Activated naive CD8-positive, alpha-beta T cell treated with anti-CD3 and anti-CD28 coated beads, Interleukin-2, amount 50 U/mL, for 24 hours (primary cell): ENCODE results near the gene CCDC3.
"Not testable (repeated sequence)": the region's sequence is repeated elsewhere in the genome, so short reads cannot be mapped to it uniquely, and the experiment has no call there.

Experiments used
- ATAC-seq: fragments of 150-1000 bp; cut with Tn5 transposase; one replicate; pipeline ENCODE4 v1.10.0; 2021
- DNase-seq: peaks from one replicate; pipeline ENCODE4 v3.0.0; 2021
- H3K27ac Mint-ChIP-seq: one replicate; pipeline ENCODE4 v1.8.0; 2021; ENCODE audit warnings: mild to moderate bottlenecking, mixed read lengths
- H3K27me3 Mint-ChIP-seq: one replicate; pipeline ENCODE4 v1.8.0; 2021; ENCODE audit warnings: mixed read lengths
- H3K36me3 Mint-ChIP-seq: one replicate; pipeline ENCODE4 v1.8.0; 2021; ENCODE audit warnings: low read depth, mixed read lengths
- H3K4me1 Mint-ChIP-seq: one replicate; pipeline ENCODE4 v1.8.0; 2021; ENCODE audit warnings: mixed read lengths
- H3K4me3 Mint-ChIP-seq: one replicate; pipeline ENCODE4 v1.8.0; 2021; ENCODE audit warnings: mild to moderate bottlenecking, moderate library complexity, mixed read lengths
- H3K9me3 Mint-ChIP-seq: one replicate; pipeline ENCODE4 v1.8.0; 2021; ENCODE audit warnings: mixed read lengths

Gene CCDC3

DNA sequence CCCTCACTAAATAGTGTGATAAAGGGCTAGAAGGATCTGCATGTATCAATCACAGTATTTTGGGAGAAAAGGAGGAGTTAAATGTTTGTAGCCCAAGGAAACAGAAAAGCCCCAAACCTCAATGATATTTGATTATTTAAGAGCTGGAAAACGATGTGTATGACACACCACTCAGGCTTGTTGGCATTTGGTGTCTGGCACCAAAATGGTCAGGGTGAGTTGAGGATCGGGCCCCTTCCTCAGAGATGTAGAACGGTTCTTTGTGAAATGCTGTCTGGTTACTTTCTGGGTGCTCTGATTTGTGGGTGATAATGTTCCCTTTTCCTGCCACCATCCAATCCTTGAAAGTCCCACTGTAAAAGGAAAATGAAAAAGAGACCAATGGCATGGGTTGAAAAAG, 113.7 kb downstream of the CCDC3 start:
- no peak overlapping the region for H3K4me3 Mint-ChIP-seq
- ATAC-seq, result no peak
- H3K9me3 Mint-ChIP-seq, result peaks cover 5% of the 10 kb centered on the region
- H3K36me3 Mint-ChIP-seq, result no peaks in the 10 kb centered on the region
- no peak for DNase-seq
- peaks cover 9% of the 10 kb centered on the region for H3K27me3 Mint-ChIP-seq
- H3K4me1 Mint-ChIP-seq, result no peaks in the 10 kb centered on the region
- no peak overlapping the region for H3K27ac Mint-ChIP-seq

DNA sequence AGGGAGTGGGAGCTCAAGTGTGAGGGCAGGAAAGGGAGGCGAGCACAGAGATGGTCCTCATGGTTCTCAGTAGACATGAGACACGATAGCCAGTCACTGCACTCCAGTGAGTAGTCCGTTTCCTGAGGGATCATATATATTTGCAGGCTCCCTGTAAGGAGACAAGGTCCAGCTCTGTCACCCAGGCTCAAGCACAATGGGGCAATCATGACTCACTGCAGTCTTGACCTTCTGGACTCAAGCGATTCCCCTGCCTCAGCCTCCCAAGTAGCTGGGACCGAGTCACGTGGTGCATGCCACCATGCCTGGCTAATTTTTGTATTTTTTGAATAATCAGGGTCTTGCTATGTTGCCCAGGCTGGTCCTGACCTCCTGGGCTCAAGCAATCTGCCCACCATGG, 116.7 kb downstream of the CCDC3 start:
- no peaks in the 10 kb centered on the region for H3K4me1 Mint-ChIP-seq
- H3K4me3 Mint-ChIP-seq, result no peak overlapping the region
- ATAC-seq, result no peak
- H3K27ac Mint-ChIP-seq, result no peak overlapping the region
- no peaks in the 10 kb centered on the region for H3K9me3 Mint-ChIP-seq
- H3K27me3 Mint-ChIP-seq, result peaks cover 10% of the 10 kb centered on the region
- no peak for DNase-seq
- no peaks in the 10 kb centered on the region for H3K36me3 Mint-ChIP-seq

DNA sequence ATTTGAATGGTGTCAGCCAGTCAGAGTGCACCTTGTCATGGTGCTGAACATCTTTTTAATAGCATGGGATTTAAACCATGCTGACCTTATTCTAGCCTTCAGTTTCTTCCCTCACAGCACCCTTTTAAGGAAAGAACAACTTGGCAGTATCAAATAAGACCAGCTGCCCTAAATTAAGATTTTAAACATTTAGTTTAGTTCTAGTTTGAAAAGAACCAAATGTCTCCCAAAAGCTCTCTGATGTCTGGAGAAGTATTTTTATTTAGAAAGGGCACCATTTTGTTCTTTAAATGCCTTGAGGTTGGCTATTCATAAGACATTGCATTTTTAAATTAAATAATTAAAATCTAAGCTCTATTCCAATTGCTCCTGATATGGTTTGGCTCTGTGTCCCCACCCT, 121.1 kb downstream of the CCDC3 start:
- Mint-ChIP-seq H3K36me3 (no peaks in the 10 kb centered on the region), H3K27ac (no peak overlapping the region), H3K27me3 (peaks cover 14% of the 10 kb centered on the region), H3K4me3 (no peak overlapping the region), H3K9me3 (peaks cover 3% of the 10 kb centered on the region), H3K4me1 (no peaks in the 10 kb centered on the region)
- ATAC-seq (no peak), DNase-seq (no peak)

DNA sequence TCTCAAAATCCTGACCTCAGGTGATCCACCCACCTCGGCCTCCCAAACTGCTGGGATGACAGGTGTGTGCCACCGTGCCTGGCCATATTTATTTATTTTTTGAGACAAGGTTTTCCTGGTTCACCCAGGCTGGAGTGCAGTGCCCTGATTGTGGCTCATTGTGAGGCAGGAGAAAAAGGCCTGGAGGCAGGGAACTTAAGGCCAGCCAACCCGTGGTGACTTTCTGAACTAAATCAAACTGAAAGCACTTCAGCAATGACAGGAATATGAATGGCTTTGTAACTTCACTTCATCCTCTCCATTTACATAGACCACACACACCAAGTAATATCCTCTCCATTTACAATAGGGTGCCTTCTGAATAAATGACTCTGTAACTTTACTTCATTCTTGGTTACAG, 124.4 kb downstream of the CCDC3 start:
- no peak for ATAC-seq
- DNase-seq, result no peak
- Mint-ChIP-seq H3K4me1 (no peaks in the 10 kb centered on the region), H3K4me3 (no peak overlapping the region), H3K27me3 (peaks cover 8% of the 10 kb centered on the region), H3K36me3 (no peaks in the 10 kb centered on the region), H3K27ac (no peak overlapping the region), H3K9me3 (peaks cover 3% of the 10 kb centered on the region)

DNA sequence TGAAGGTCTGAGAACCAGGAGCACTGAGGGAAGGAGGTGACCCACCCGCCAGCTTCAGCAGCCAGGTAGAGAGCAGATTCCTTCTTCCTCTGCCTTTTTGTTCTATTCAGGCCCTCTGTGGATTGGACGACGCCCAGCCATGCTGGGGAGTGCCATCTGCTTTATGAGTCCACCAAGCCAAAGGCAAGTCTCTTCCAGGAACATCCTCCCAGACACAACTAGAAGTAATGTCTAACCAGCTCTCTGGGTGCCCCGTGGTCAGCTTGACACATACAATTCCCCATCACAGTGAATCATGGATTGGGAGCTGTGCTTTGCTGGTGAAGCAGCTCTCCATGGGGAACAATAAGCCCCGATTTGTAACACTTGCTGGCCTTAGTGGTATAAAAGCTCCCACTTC, 125.2 kb downstream of the CCDC3 start:
- H3K4me1 Mint-ChIP-seq, result no peaks in the 10 kb centered on the region
- ATAC-seq (no peak), DNase-seq (no peak)
- no peak overlapping the region for H3K4me3 Mint-ChIP-seq
- H3K9me3 Mint-ChIP-seq, result peaks cover 3% of the 10 kb centered on the region
- no peak overlapping the region for H3K27ac Mint-ChIP-seq
- no peaks in the 10 kb centered on the region for H3K36me3 Mint-ChIP-seq
- H3K27me3 Mint-ChIP-seq, result peaks cover 8% of the 10 kb centered on the region

DNA sequence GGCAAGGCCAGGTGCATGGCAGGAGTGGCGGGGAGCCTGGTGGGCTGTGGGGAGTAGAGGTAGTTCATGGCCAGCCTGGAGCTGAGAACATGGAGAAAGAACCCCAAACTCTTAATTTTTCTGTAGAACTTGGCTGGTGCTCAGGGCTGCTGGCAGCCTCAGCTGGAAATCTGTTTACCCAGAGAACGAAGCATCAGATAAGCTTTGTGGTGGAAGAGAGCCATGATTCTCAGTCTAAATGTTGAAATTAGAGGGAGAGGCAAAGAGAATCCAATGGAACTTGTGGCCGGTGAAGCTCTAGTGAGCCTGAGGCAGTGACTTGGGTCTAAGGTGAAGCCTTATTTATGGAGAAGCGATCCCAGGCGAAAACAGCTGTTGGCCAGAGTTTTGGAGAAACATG, 126.4 kb downstream of the CCDC3 start:
- Mint-ChIP-seq H3K4me3 (no peak overlapping the region), H3K4me1 (no peaks in the 10 kb centered on the region), H3K36me3 (no peaks in the 10 kb centered on the region), H3K9me3 (peaks cover 3% of the 10 kb centered on the region), H3K27me3 (peaks cover 8% of the 10 kb centered on the region), H3K27ac (no peak overlapping the region)
- DNase-seq (no peak), ATAC-seq (no peak)

DNA sequence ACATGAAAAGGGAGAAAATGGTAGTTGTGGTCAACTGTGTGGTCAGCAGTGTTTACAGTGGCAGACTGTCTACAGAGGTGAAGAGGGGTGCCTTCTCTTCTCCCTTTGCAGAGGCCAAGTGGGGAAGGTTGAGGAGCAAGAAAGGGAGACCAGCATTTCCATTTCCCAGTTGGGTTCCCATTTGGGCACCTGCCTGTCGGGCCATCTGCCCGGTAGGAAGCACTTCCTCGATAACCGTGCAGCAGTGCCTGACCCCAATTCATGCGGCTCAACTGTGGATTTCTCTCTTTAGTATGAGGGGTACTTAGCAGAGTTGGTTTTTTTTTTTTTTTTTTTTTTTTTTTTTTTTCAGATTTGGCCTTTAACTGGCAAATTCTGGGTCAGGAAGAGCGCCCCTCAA, 127.0 kb downstream of the CCDC3 start:
- H3K4me3 Mint-ChIP-seq, result no peak overlapping the region
- H3K9me3 Mint-ChIP-seq, result peaks cover 3% of the 10 kb centered on the region
- ATAC-seq (no peak), DNase-seq (no peak)
- peaks cover 8% of the 10 kb centered on the region for H3K27me3 Mint-ChIP-seq
- H3K27ac Mint-ChIP-seq, result no peak overlapping the region
- H3K4me1 Mint-ChIP-seq, result no peaks in the 10 kb centered on the region
- H3K36me3 Mint-ChIP-seq, result no peaks in the 10 kb centered on the region

DNA sequence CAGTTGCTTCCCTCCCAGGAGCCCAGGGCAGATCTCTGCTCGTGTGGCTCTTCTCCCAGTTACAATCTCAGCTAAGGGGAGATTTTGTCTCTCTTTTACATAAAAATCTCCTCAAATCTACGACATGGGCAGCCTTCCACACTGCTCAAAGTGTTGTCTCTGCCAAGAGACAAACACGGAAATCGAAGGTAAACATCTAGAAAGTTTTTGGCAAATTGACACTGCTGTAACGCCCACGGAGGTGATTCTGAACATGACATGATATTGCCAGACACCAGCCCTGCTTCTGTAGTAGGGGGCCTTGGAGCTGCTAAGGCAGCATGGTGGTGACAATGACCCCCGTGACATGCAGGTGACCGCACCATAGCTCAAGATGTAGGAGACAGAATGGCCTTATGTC, 128.3 kb downstream of the CCDC3 start:
- Mint-ChIP-seq H3K27ac (no peak overlapping the region), H3K4me1 (no peaks in the 10 kb centered on the region), H3K36me3 (no peaks in the 10 kb centered on the region), H3K27me3 (peaks cover 6% of the 10 kb centered on the region), H3K4me3 (no peak overlapping the region), H3K9me3 (peaks cover 3% of the 10 kb centered on the region)
- ATAC-seq (no peak), DNase-seq (no peak)

DNA sequence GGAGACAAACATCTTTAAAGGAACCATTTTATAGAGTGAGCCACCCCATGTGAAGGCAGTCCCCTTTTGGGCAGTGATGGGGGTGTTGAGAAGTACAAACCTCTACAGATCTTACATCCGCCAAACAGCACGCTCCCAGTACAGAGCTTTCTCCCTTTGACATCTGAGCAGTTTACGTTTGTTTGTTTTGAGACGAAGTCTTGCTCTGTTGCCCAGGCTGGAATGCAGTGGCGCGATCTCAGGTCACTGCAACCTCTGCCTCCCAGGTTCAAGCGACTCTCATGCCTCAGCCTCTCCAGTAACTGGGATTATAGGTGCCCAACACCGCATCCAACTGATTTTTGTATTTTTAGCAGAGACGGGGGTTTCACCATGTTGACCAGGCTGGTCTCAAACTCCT, 128.9 kb downstream of the CCDC3 start:
- ATAC-seq, result no peak
- no peak for DNase-seq
- no peak overlapping the region for H3K4me3 Mint-ChIP-seq
- no peaks in the 10 kb centered on the region for H3K36me3 Mint-ChIP-seq
- H3K4me1 Mint-ChIP-seq, result no peaks in the 10 kb centered on the region
- peaks cover 4% of the 10 kb centered on the region for H3K27me3 Mint-ChIP-seq
- H3K9me3 Mint-ChIP-seq, result no peaks in the 10 kb centered on the region
- H3K27ac Mint-ChIP-seq, result no peak overlapping the region

DNA sequence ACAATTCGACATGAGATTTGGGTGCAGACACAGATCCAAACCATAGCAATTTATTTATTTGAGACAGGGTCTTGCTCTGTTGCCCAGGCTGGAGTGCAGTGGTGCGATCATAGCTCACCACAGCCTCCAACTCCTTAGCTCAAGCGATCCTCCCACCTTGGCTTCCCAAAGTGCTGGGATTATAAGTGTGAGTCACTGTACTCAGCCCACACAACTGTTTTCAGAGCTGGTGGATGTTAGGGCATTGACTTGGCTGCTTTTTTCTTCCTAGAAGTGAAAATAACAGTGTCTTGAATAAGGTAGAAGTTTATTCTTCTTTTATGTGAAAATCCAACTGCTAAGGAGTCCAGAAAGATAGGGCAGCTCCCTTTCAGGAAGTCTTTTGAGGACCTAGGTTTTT, 132.1 kb downstream of the CCDC3 start:
- peaks cover 5% of the 10 kb centered on the region for H3K27me3 Mint-ChIP-seq
- no peak overlapping the region for H3K4me3 Mint-ChIP-seq
- no peak overlapping the region for H3K27ac Mint-ChIP-seq
- DNase-seq (no peak), ATAC-seq (no peak)
- no peaks in the 10 kb centered on the region for H3K4me1 Mint-ChIP-seq
- no peaks in the 10 kb centered on the region for H3K36me3 Mint-ChIP-seq
- H3K9me3 Mint-ChIP-seq, result no peaks in the 10 kb centered on the region

DNA sequence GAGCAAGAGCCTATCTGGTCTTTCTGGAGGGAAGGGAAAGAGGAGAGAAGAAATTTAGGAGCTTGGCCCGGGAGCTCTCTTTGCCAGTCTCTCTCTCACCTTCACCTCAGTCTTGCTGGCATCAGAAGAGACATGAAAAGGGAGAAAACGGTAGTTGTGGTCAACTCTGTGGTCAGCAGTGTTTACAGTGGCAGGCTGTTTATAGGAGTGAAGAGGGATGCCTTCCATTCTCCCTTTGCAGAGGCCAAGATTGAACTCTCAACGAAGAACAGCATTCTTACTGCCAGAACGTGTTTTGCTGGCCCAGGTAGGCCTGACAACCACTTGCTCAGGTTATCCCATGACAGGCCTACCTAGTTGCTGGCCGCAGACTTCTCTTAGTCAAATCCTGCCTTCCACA, 133.3 kb downstream of the CCDC3 start:
- no peak for ATAC-seq
- Mint-ChIP-seq H3K4me3 (no peak overlapping the region), H3K27ac (no peak overlapping the region), H3K27me3 (peaks cover 2% of the 10 kb centered on the region), H3K9me3 (no peaks in the 10 kb centered on the region), H3K36me3 (no peaks in the 10 kb centered on the region), H3K4me1 (no peaks in the 10 kb centered on the region)
- DNase-seq, result no peak

DNA sequence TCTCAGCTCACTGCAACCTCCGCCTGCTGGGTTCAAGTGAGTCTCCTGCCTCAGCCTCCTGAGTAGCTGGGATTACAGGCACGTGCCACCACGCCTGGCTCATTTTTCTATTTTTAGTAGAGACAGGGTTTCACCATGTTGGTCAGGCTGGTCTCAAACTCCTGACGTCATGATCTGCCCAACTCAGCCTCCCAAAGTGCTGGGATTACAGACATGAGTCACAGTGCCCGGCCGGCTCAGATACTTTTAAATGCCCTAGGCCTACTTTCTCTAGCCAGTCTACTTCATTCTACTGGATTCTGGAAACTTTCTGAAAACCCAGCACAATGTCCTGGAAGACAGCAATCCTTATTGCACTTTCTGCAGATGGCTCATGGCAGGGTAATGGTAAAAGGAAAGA, 136.0 kb downstream of the CCDC3 start:
- DNase-seq, H3K4me1 Mint-ChIP-seq, H3K9me3 Mint-ChIP-seq, H3K27ac Mint-ChIP-seq, ATAC-seq, H3K4me3 Mint-ChIP-seq, H3K36me3 Mint-ChIP-seq, H3K27me3 Mint-ChIP-seq: not testable (repeated sequence)

DNA sequence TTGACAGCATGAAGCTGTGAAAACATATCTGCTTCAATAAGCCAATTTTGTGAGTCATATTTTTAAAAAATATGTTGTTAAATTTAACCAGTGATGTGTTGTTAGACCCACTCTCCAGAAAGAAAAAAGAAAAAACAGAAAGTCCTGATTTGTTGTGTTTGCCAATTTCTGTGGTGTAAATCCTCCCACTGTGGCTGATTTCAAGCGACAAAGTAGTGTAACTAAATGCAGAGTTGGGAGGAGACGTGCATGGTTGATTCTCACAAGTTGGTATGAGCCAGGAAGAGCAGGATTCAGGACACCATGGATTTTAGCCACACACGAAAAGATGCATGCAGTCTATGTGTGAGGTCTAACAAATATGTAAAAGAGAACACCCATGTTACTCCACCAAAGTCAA, 139.1 kb downstream of the CCDC3 start:
- no peak overlapping the region for H3K27ac Mint-ChIP-seq
- no peaks in the 10 kb centered on the region for H3K9me3 Mint-ChIP-seq
- H3K4me1 Mint-ChIP-seq, result no peaks in the 10 kb centered on the region
- H3K36me3 Mint-ChIP-seq, result no peaks in the 10 kb centered on the region
- peaks cover 18% of the 10 kb centered on the region for H3K27me3 Mint-ChIP-seq
- H3K4me3 Mint-ChIP-seq, result no peak overlapping the region
- ATAC-seq (no peak), DNase-seq (no peak)

DNA sequence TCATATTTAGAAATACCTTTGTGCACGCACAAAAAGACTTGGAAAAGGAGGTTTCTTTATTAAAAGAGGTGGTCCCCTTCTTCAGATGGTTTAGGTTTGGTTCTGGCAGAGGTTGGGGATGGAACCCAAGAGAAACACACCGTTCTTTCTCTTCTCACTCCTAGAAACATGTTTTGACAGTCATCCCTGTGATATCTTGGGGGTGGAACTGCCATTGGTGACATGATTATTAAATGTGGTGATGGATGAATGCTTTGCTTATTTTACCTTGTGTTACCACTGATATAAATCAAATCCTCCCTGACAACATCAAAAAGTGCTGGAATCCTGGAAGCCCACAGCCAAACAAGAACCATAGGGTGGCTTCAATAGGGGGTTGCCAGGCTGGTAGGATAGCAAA, 146.5 kb downstream of the CCDC3 start:
- Mint-ChIP-seq H3K27me3 (peaks cover 22% of the 10 kb centered on the region), H3K9me3 (peaks cover 4% of the 10 kb centered on the region), H3K36me3 (no peaks in the 10 kb centered on the region), H3K27ac (no peak overlapping the region), H3K4me3 (no peak overlapping the region), H3K4me1 (no peaks in the 10 kb centered on the region)
- DNase-seq (no peak), ATAC-seq (no peak)

DNA sequence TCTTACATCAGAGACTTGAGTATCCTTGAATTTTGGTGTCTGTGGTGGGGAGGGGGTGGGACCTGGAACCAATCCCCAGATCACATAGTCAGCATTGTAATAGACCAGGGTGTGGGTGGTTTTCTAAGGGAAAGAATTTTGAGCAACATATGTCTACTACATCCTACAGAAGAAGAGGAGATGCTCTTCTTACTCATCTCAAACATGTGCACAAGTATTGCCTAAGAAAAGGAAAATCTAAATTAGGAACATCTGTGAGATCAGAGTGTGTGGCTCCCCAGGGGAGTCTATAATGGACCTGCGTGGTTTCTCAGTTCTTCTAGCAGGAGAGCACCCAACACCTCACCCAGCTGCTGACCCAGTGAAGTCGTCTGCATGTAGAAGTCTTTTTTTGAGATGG, 148.8 kb downstream of the CCDC3 start:
- H3K36me3 Mint-ChIP-seq, result no peaks in the 10 kb centered on the region
- H3K4me1 Mint-ChIP-seq, result peaks cover 4% of the 10 kb centered on the region
- peaks cover 25% of the 10 kb centered on the region for H3K27me3 Mint-ChIP-seq
- peaks cover 4% of the 10 kb centered on the region for H3K9me3 Mint-ChIP-seq
- DNase-seq (no peak), ATAC-seq (no peak)
- H3K4me3 Mint-ChIP-seq, result no peak overlapping the region
- no peak overlapping the region for H3K27ac Mint-ChIP-seq

DNA sequence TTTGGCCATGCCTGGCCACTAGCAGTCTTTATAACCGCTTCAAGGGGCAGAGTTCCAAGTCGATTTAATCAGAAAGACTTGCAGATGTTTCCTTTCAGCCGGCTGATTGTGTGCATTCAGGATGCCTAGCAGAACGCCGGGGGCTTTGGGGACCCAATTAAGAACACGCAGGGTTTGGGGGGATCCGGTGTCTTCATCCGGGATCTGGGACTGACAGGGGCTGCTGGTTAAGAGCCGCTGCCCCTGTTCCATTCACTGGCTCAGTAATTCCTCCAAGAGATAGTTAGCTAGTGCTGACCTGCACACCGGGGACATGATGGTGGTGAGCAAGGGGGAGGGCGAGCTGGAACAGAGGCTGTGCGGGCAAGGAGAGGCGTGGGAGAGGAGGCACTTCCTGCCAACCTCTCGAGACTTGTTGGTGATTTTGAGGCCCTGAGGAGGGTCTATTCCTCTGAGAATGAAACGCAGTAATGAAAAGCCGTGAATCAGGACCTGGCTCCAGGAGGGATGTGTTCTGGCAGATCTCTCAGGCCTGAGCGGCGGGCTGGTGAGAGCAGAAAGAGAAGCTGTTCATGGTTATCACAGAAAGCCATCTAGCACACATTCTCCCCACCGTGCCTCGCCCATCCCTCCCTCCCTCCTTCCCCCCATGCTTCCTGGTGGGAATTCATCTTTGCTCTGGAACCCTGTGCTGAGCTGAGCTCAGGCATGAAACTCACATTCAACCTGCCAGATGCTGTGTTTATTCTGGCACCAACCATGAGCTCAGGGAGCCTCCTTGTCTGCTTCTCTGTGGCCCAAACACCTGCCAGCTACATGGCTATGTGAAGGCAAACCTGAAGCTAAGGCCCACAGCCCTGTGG, 152.0 kb downstream of the CCDC3 start:
- Mint-ChIP-seq H3K4me3 (no peak overlapping the region), H3K36me3 (no peaks in the 10 kb centered on the region), H3K9me3 (no peaks in the 10 kb centered on the region), H3K27me3 (peaks cover 23% of the 10 kb centered on the region), H3K27ac (no peak overlapping the region), H3K4me1 (peaks cover 4% of the 10 kb centered on the region)
- no peak for DNase-seq
- peak; percentile 24 for ATAC-seq
